Transverse colon (tissue), 4 donors: ENCODE data around the gene FRMD3.

Experiments
- CTCF ChIP-seq, 5 experiments: fragments of 200-600 bp in 3 of 5; fragments of 450-650 bp in 2 of 5; sonication (generic) in 3 of 5; IDR thresholded peaks; 1 replicate in 2 of 5; 2 replicates in 3 of 5; pipeline ENCODE4 v1.5.1; 2016 to 2017; ENCODE audit warnings: antibody characterized with exemption in 5 of 5, inconsistent platforms in 3 of 5, mild to moderate bottlenecking in 2 of 5, moderate library complexity in 1 of 5
- EP300 ChIP-seq: sonication (generic); formaldehyde crosslinking; IDR thresholded peaks from one replicate; pipeline ENCODE4 v1.6.1; 2017; ENCODE audit warnings: antibody characterized with exemption, low read depth
- POLR2AphosphoS5 ChIP-seq, 3 donors: sonication (generic); formaldehyde crosslinking; IDR thresholded peaks; one replicate each; pipeline ENCODE4 v1.6.1; 2016; ENCODE audit warnings: antibody characterized with exemption in 3 of 3

DNA sequence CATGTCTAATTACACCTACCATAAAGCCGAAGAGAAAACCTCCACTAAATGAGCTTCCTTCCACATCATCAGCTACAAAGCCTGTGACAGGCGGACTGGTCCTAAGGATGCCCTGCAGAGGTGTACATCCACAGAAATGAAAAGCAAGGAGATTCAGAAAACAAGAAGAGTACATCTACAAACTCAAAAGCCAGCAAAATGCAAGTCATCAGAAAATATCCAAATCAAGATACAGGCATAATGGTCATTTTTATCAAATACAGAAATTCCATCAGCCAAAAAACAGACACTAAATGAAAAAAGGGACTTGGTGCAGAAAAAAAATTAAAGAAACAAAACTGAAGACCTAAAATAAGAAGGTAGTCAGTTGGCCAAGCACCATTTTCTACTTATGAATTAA is 79.7 kb downstream of the FRMD3 start:
- TF ChIP-seq EP300 = no peak
- TF ChIP-seq POLR2AphosphoS5 (IDR thresholded peaks at IDR 0.05) = no peak
- TF ChIP-seq CTCF (IDR thresholded peaks at IDR 0.05) = no peak
